ENCODE data around the gene DCLK1. TPM values are rescaled to one million over a fixed set of nuclear protein-coding genes. Genes with fewer than 3 reads are reported as not detected.

DCLK1 gene
- total RNA-seq, 5 donors from 2014 or later (not counting 1 experiment from before 2014, with no cell fraction given), result 0.03 to 0.09 TPM; not detected in 3

DNA sequence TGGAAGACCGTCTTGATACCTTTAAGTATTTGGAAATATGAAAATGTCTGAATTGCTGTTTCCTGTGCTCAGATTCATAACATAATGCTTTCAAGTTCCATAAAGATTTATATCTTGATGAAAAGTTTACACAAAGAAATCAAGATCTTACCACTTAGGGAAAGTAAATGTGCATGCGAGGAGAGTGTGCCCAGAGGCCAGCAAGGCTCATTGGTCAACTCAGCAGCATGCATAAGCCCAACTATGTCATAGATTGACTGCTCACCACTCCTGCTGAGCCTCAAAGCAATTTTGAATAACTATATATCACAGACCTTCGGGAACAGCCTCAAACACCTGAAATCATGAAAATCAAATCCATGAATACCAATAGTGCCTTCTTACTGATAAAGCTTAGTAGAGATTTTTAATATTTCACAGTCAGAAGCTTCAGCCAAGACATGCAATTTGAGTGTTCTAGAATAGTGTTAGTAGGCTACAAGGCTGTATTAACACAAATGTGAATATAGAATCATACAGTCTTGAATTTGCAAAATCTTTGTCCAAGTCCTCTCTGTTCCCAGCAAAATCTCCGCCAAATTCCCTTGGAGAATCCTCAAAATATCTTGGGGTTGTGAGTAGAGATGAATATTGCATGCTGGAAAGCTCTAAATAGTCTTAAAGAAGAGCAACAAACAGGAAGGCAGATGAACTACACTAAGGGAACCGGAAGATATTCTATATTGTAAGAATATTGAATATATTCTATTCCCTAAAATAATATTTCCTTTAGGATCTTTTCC, 124.1 kb downstream of the DCLK1 start:
- no peaks in the 10 kb centered on the region for H3K4me1 ChIP-seq (ENCODE audit: control insufficient read depth in 1 of 2, extremely low read depth in 1 of 2, insufficient read depth in 2 of 2, low read length in 2 of 2)
- WGBS (ENCODE audit: insufficient coverage), result no CpG with 5 or more reads among the region's 5 CpGs
- ATAC-seq (replicated peaks in 1 of 4) (no peak), DNase-seq (no peak)
- H3K27ac ChIP-seq (ENCODE audit: low read length), result no peak overlapping the region
- Mint-ChIP-seq H3K27me3 (no peaks in the 10 kb centered on the region), H3K4me1 (no peaks in the 10 kb centered on the region), H3K27ac (no peak overlapping the region), H3K9me3 (peaks cover 0 to 9% (median 0%) of the 10 kb centered on the region in 3 donors), H3K36me3 (no peaks in the 10 kb centered on the region), H3K4me3 (no peak overlapping the region)
- no peaks in the 10 kb centered on the region for H3K27me3 ChIP-seq (replicated peaks in 1 of 2; ENCODE audit: control insufficient read depth in 2 of 2, extremely low read depth in 1 of 2, insufficient read depth in 2 of 2, low read length in 1 of 2)
- ChIA-PET CTCF (no interaction called here), POLR2A (no interaction called here)
- H3K4me3 ChIP-seq (ENCODE audit: control insufficient read depth in 1 of 2, extremely low read depth in 1 of 2, low read length in 1 of 2), result no peak overlapping the region
- H3K36me3 ChIP-seq (ENCODE audit: control insufficient read depth in 2 of 2, extremely low read depth in 1 of 2, insufficient read depth in 1 of 2, low read length in 1 of 2), result no peaks in the 10 kb centered on the region
- H3K9me3 ChIP-seq, result no peaks in the 10 kb centered on the region

DNA sequence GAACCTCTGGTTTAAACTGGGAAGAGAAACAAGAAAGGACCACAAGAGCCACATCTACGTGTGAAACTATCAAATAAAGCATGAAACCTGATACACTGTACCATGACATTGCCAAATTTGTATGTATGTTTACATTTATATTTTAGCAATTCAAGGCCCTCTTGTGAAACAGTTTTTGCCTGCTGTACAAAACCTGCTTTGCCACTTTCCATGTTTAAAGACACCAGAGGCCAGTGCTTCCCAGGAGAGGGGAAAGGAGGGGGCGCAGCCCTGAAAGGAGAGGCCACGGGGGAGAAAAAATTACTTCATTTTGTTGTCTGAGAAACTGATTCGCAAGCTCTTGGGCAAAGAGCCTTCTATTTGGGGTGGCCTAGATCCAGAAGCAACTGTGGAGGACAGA, 124.8 kb downstream of the DCLK1 start:
- ATAC-seq (replicated peaks in 1 of 4) (no peak), DNase-seq (no peak)
- WGBS (ENCODE audit: insufficient coverage), result 91% methylated on average over 3 of the region's 4 CpGs
- Histone ChIP-seq H3K27ac (ENCODE audit: low read length) (no peak overlapping the region), H3K4me3 (ENCODE audit: control insufficient read depth in 1 of 2, extremely low read depth in 1 of 2, low read length in 1 of 2) (no peak overlapping the region), H3K9me3 (no peaks in the 10 kb centered on the region), H3K4me1 (ENCODE audit: control insufficient read depth in 1 of 2, extremely low read depth in 1 of 2, insufficient read depth in 2 of 2, low read length in 2 of 2) (no peaks in the 10 kb centered on the region), H3K27me3 (replicated peaks in 1 of 2; ENCODE audit: control insufficient read depth in 2 of 2, extremely low read depth in 1 of 2, insufficient read depth in 2 of 2, low read length in 1 of 2) (no peaks in the 10 kb centered on the region), H3K36me3 (ENCODE audit: control insufficient read depth in 2 of 2, extremely low read depth in 1 of 2, insufficient read depth in 1 of 2, low read length in 1 of 2) (no peaks in the 10 kb centered on the region)
- no peaks in the 10 kb centered on the region for H3K27me3 Mint-ChIP-seq
- peaks cover 0 to 9% (median 0%) of the 10 kb centered on the region in 3 donors for H3K9me3 Mint-ChIP-seq
- no peak overlapping the region for H3K27ac Mint-ChIP-seq
- no peaks in the 10 kb centered on the region for H3K36me3 Mint-ChIP-seq
- H3K4me1 Mint-ChIP-seq, result no peaks in the 10 kb centered on the region
- ChIA-PET CTCF (no interaction called here), POLR2A (no interaction called here)
- no peak overlapping the region for H3K4me3 Mint-ChIP-seq

DNA sequence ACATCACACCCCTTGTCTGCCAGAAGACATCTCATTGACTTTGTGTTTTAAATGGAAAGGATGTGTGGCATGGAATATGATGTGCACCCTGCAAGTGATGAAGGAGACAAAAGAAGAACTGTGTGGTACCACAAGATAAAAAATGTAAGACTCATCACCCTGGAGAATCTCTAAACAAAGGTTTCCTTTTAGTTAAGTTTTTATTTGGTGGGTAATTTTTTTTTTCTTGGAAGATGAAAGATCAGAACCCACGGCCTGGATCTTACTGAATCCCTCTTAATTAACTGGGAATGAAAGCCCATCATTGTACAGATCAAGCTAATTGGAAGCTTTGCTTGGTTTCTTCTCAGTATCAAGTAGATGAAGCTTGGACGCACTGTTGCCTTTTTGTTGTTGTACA, 129.6 kb downstream of the DCLK1 start:
- H3K27ac ChIP-seq (ENCODE audit: low read length), result no peak overlapping the region
- H3K4me1 ChIP-seq (ENCODE audit: control insufficient read depth in 1 of 2, extremely low read depth in 1 of 2, insufficient read depth in 2 of 2, low read length in 2 of 2), result no peaks in the 10 kb centered on the region
- H3K36me3 ChIP-seq (ENCODE audit: control insufficient read depth in 2 of 2, extremely low read depth in 1 of 2, insufficient read depth in 1 of 2, low read length in 1 of 2), result no peaks in the 10 kb centered on the region
- no CpG with 5 or more reads among the region's 2 CpGs for WGBS (ENCODE audit: insufficient coverage)
- ChIA-PET POLR2A (no interaction called here), CTCF (no interaction called here)
- H3K36me3 Mint-ChIP-seq, result no peaks in the 10 kb centered on the region
- no peaks in the 10 kb centered on the region for H3K9me3 ChIP-seq
- no peak overlapping the region for H3K4me3 Mint-ChIP-seq
- ATAC-seq (replicated peaks in 1 of 4), result no peak
- peaks cover 0 to 12% (median 11%) of the 10 kb centered on the region in 3 donors for H3K9me3 Mint-ChIP-seq
- no peak overlapping the region for H3K4me3 ChIP-seq (ENCODE audit: control insufficient read depth in 1 of 2, extremely low read depth in 1 of 2, low read length in 1 of 2)
- H3K27ac Mint-ChIP-seq, result no peak overlapping the region
- no peaks in the 10 kb centered on the region for H3K4me1 Mint-ChIP-seq
- H3K27me3 Mint-ChIP-seq, result no peaks in the 10 kb centered on the region
- no peaks in the 10 kb centered on the region for H3K27me3 ChIP-seq (replicated peaks in 1 of 2; ENCODE audit: control insufficient read depth in 2 of 2, extremely low read depth in 1 of 2, insufficient read depth in 2 of 2, low read length in 1 of 2)
- DNase-seq, result no peak

DNA sequence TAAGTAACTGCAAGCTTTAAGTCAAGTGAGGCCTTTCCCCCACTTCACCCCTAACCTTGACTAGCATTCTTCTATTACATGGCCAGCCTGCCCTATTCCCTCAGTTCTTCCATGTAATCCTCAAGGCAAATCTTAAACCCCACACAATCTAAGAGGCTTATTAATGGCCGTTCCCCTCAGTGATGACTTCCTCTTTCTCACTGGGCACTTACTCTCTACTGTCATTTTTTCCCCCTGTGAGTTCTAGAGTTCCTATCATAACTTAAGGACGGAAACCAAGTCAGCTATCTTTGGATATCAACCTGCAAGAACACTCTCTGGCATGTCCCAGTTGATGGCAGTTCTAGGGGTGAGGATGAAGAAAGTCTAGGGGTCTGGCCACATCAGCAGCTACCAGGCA, 131.2 kb downstream of the DCLK1 start:
- Mint-ChIP-seq H3K36me3 (no peaks in the 10 kb centered on the region), H3K27ac (no peak overlapping the region), H3K27me3 (no peaks in the 10 kb centered on the region), H3K9me3 (peaks cover 0 to 11% (median 3%) of the 10 kb centered on the region in 3 donors), H3K4me3 (no peak overlapping the region), H3K4me1 (no peaks in the 10 kb centered on the region)
- no peaks in the 10 kb centered on the region for H3K36me3 ChIP-seq (ENCODE audit: control insufficient read depth in 2 of 2, extremely low read depth in 1 of 2, insufficient read depth in 1 of 2, low read length in 1 of 2)
- ChIA-PET POLR2A (no interaction called here), CTCF (no interaction called here)
- 30% methylated on average over 1 of the region's 2 CpGs for WGBS (ENCODE audit: insufficient coverage)
- DNase-seq, result no peak
- no peak for ATAC-seq (replicated peaks in 1 of 4)
- H3K4me1 ChIP-seq (ENCODE audit: control insufficient read depth in 1 of 2, extremely low read depth in 1 of 2, insufficient read depth in 2 of 2, low read length in 2 of 2), result no peaks in the 10 kb centered on the region
- no peak overlapping the region for H3K27ac ChIP-seq (ENCODE audit: low read length)
- no peak overlapping the region for H3K4me3 ChIP-seq (ENCODE audit: control insufficient read depth in 1 of 2, extremely low read depth in 1 of 2, low read length in 1 of 2)
- no peaks in the 10 kb centered on the region for H3K9me3 ChIP-seq
- no peaks in the 10 kb centered on the region for H3K27me3 ChIP-seq (replicated peaks in 1 of 2; ENCODE audit: control insufficient read depth in 2 of 2, extremely low read depth in 1 of 2, insufficient read depth in 2 of 2, low read length in 1 of 2)

DNA sequence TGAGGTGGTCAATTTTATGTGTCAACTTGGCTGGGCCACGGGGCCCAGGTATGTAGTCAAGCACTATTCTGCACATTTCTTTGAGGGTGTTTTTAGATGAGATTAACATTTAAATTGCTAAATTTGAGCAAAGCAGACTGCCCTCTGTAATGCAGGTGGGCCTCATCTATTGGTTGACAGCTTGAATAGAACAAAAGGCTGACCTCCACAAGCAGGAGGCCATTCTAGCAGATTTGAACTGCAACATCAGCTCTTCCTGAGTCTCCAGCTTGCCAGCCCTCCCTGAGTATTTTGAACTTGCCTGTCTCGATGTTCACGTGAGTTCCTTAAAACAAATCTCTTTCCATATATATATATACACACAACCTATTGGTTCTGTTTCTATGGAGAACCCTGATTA, 134.8 kb downstream of the DCLK1 start:
- Mint-ChIP-seq H3K27ac (no peak overlapping the region), H3K9me3 (peaks cover 0 to 11% (median 3%) of the 10 kb centered on the region in 3 donors), H3K27me3 (no peaks in the 10 kb centered on the region), H3K4me1 (no peaks in the 10 kb centered on the region), H3K4me3 (no peak overlapping the region), H3K36me3 (no peaks in the 10 kb centered on the region)
- 71% methylated on average over 1 of the region's 3 CpGs for WGBS (ENCODE audit: insufficient coverage)
- no peak overlapping the region for H3K4me3 ChIP-seq (ENCODE audit: control insufficient read depth in 1 of 2, extremely low read depth in 1 of 2, low read length in 1 of 2)
- ChIA-PET POLR2A (no interaction called here), CTCF (no interaction called here)
- H3K36me3 ChIP-seq (ENCODE audit: control insufficient read depth in 2 of 2, extremely low read depth in 1 of 2, insufficient read depth in 1 of 2, low read length in 1 of 2), result no peaks in the 10 kb centered on the region
- H3K9me3 ChIP-seq, result no peaks in the 10 kb centered on the region
- DNase-seq (no peak), ATAC-seq (replicated peaks in 1 of 4) (no peak)
- no peak overlapping the region for H3K27ac ChIP-seq (ENCODE audit: low read length)
- H3K27me3 ChIP-seq (replicated peaks in 1 of 2; ENCODE audit: control insufficient read depth in 2 of 2, extremely low read depth in 1 of 2, insufficient read depth in 2 of 2, low read length in 1 of 2), result peaks cover 0 to 2% of the 10 kb centered on the region in 2 experiments
- H3K4me1 ChIP-seq (ENCODE audit: control insufficient read depth in 1 of 2, extremely low read depth in 1 of 2, insufficient read depth in 2 of 2, low read length in 2 of 2), result no peaks in the 10 kb centered on the region

DNA sequence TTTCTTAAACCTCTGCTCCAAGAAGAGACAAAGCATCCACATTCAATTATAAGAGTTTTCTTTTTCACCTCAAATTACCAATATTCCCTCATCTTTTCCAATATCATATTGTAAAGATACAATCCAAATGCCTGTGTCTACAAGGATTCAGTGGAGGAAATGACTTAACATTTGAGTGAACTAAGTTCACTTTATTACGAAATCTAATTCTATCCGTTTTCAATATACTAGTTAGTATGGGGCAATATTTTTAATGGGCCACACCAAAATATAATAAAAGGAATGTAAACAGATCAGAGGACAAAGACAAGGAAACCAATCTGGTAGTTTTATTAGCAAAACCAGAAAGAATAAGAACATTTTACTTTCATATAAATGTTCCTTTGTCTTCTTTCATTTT, 136.0 kb downstream of the DCLK1 start:
- ChIA-PET CTCF (no interaction called here), POLR2A (no interaction called here)
- WGBS (ENCODE audit: insufficient coverage), result no CpG with 5 or more reads among the region's 2 CpGs
- ATAC-seq (replicated peaks in 1 of 4) (no peak), DNase-seq (no peak)
- Mint-ChIP-seq H3K4me1 (no peaks in the 10 kb centered on the region), H3K36me3 (no peaks in the 10 kb centered on the region), H3K27ac (no peak overlapping the region), H3K27me3 (no peaks in the 10 kb centered on the region), H3K9me3 (peaks cover 0 to 13% (median 3%) of the 10 kb centered on the region in 3 donors), H3K4me3 (no peak overlapping the region)
- Histone ChIP-seq H3K36me3 (ENCODE audit: control insufficient read depth in 2 of 2, extremely low read depth in 1 of 2, insufficient read depth in 1 of 2, low read length in 1 of 2) (no peaks in the 10 kb centered on the region), H3K4me3 (ENCODE audit: control insufficient read depth in 1 of 2, extremely low read depth in 1 of 2, low read length in 1 of 2) (no peak overlapping the region), H3K27me3 (replicated peaks in 1 of 2; ENCODE audit: control insufficient read depth in 2 of 2, extremely low read depth in 1 of 2, insufficient read depth in 2 of 2, low read length in 1 of 2) (peaks cover 0 to 2% of the 10 kb centered on the region in 2 experiments), H3K9me3 (no peaks in the 10 kb centered on the region), H3K27ac (ENCODE audit: low read length) (no peak overlapping the region), H3K4me1 (ENCODE audit: control insufficient read depth in 1 of 2, extremely low read depth in 1 of 2, insufficient read depth in 2 of 2, low read length in 2 of 2) (no peaks in the 10 kb centered on the region)
